Neural progenitor cell (in vitro differentiated cells): ENCODE results near the gene ARID5A. TPM values are rescaled to one million over a fixed set of nuclear protein-coding genes. Genes with fewer than 3 reads are reported as not detected.

Experiments used
- DNase-seq: peaks from one replicate; pipeline ENCODE4 v3.0.0-alpha.2; 2016; ENCODE audit warnings: low spot score
- H2AFZ ChIP-seq: fragments of 200-600 bp; sonication (generic); replicated peaks from 2 replicates; pipeline ENCODE4 v1.6.1; 2016; ENCODE audit warnings: antibody characterized with exemption
- H3F3A ChIP-seq: fragments of 200-600 bp; sonication (generic); 2 replicates; pipeline ENCODE4 v1.6.1; 2016; ENCODE audit warnings: antibody characterized with exemption, low read depth
- H3K27ac ChIP-seq: fragments of 200-600 bp; sonication (generic); 2 replicates; pipeline ENCODE4 v1.5.1; 2016; ENCODE audit warnings: mild to moderate bottlenecking
- H3K27me3 ChIP-seq: fragments of 200-600 bp; sonication (generic); 2 replicates; pipeline ENCODE4 v1.6.1; 2016; ENCODE audit warnings: mild to moderate bottlenecking, moderate library complexity
- H3K36me3 ChIP-seq: fragments of 200-600 bp; sonication (generic); 2 replicates; pipeline ENCODE4 v1.5.1; 2016
- H3K4me1 ChIP-seq: fragments of 200-600 bp; sonication (generic); 2 replicates; pipeline ENCODE4 v1.6.1; 2016; ENCODE audit warnings: mixed run types
- H3K4me2 ChIP-seq: fragments of 200-600 bp; sonication (generic); 2 replicates; pipeline ENCODE4 v1.6.1; 2016
- H3K4me3 ChIP-seq: fragments of 200-600 bp; sonication (generic); 2 replicates; pipeline ENCODE4 v1.5.1; 2016
- H3K79me2 ChIP-seq: fragments of 200-600 bp; sonication (generic); 2 replicates; pipeline ENCODE4 v1.6.1; 2016; ENCODE audit warnings: low read depth
- H3K9ac ChIP-seq: fragments of 200-600 bp; sonication (generic); 2 replicates; pipeline ENCODE4 v1.6.1; 2016
- H3K9me3 ChIP-seq: fragments of 200-600 bp; sonication (generic); 2 replicates; pipeline ENCODE4 v1.5.1; 2016; ENCODE audit warnings: low read depth
- H4K20me1 ChIP-seq: fragments of 200-600 bp; sonication (generic); 2 replicates; pipeline ENCODE4 v1.6.1; 2016; ENCODE audit warnings: low read depth
- H3K27ac Mint-ChIP-seq: 3 replicates; pipeline ENCODE4 v1.8.0; 2021; ENCODE audit warnings: mixed read lengths
- H3K27me3 Mint-ChIP-seq: 2 replicates; pipeline ENCODE4 v1.8.0; 2022; ENCODE audit warnings: low read depth, mild to moderate bottlenecking, inconsistent platforms, moderate library complexity, mixed read lengths; ENCODE audit not compliant: insufficient read depth
- H3K36me3 Mint-ChIP-seq: 3 replicates; pipeline ENCODE4 v1.8.0; 2021; ENCODE audit warnings: mixed read lengths
- H3K4me1 Mint-ChIP-seq: 3 replicates; pipeline ENCODE4 v1.8.0; 2021; ENCODE audit warnings: mixed read lengths
- H3K4me3 Mint-ChIP-seq: 3 replicates; pipeline ENCODE4 v1.8.0; 2021; ENCODE audit warnings: mild to moderate bottlenecking, moderate library complexity, mixed read lengths
- H3K9me3 Mint-ChIP-seq: 3 replicates; pipeline ENCODE4 v1.8.0; 2020; ENCODE audit warnings: mixed read lengths
- EZH2 ChIP-seq: fragments of 200-600 bp; sonication (generic); IDR thresholded peaks from 2 replicates; pipeline ENCODE4 v1.6.1; 2017; ENCODE audit warnings: antibody characterized with exemption, mild to moderate bottlenecking, moderate library complexity
- EZH2phosphoT487 ChIP-seq: fragments of 200-600 bp; sonication (generic); IDR thresholded peaks from 2 replicates; pipeline ENCODE4 v1.6.1; 2017; ENCODE audit warnings: antibody characterized with exemption
- total RNA-seq: library from RNA; depleted of rRNA; stranded (reverse); fragments of >200 nt; gene quantifications from 2 replicates; pipeline ENCODE4 v1.2.3, GENCODE V29; 2015; ENCODE audit warnings: low replicate concordance
- TF ChIP-seq, protein P1 (sequence below): fragments of 200-600 bp; sonication (generic); IDR thresholded peaks from 2 replicates; pipeline ENCODE4 v1.5.1; 2017; ENCODE audit warnings: antibody characterized with exemption, mild to moderate bottlenecking

Gene ARID5A
- total RNA-seq, 1 donor from 2014 or later = 0.75 TPM

- Mint-ChIP-seq H3K27me3 (peaks cover 2% of the 10 kb centered on the region), H3K27ac (no peak overlapping the region), H3K4me1 (no peaks in the 10 kb centered on the region), H3K4me3 (no peak overlapping the region), H3K36me3 (no peaks in the 10 kb centered on the region), H3K9me3 (peaks cover 16% of the 10 kb centered on the region)
- Histone ChIP-seq H3K4me1 (no peaks in the 10 kb centered on the region), H3K4me3 (no peak overlapping the region), H2AFZ (no peak overlapping the region), H4K20me1 (no peaks in the 10 kb centered on the region), H3K27me3 (no peaks in the 10 kb centered on the region), H3K79me2 (no peaks in the 10 kb centered on the region), H3K9me3 (no peaks in the 10 kb centered on the region), H3K27ac (no peak overlapping the region), H3F3A (no peaks in the 10 kb centered on the region), H3K36me3 (no peaks in the 10 kb centered on the region), H3K9ac (no peak overlapping the region), H3K4me2 (no peak overlapping the region)
- no peak for DNase-seq
- TF ChIP-seq, protein P1, sequence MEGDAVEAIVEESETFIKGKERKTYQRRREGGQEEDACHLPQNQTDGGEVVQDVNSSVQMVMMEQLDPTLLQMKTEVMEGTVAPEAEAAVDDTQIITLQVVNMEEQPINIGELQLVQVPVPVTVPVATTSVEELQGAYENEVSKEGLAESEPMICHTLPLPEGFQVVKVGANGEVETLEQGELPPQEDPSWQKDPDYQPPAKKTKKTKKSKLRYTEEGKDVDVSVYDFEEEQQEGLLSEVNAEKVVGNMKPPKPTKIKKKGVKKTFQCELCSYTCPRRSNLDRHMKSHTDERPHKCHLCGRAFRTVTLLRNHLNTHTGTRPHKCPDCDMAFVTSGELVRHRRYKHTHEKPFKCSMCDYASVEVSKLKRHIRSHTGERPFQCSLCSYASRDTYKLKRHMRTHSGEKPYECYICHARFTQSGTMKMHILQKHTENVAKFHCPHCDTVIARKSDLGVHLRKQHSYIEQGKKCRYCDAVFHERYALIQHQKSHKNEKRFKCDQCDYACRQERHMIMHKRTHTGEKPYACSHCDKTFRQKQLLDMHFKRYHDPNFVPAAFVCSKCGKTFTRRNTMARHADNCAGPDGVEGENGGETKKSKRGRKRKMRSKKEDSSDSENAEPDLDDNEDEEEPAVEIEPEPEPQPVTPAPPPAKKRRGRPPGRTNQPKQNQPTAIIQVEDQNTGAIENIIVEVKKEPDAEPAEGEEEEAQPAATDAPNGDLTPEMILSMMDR = no peak
- TF ChIP-seq EZH2phosphoT487 (no peak), EZH2 (no peak)
Observed at GRCh38 chr2:96491860-96492497, 44.6 kb upstream of the ARID5A start.

GRCh38 chr2:96493072-96493471, 43.5 kb upstream of the ARID5A start:
- Histone ChIP-seq H3F3A (no peaks in the 10 kb centered on the region), H3K9me3 (no peaks in the 10 kb centered on the region), H3K4me2 (no peak overlapping the region), H3K27me3 (no peaks in the 10 kb centered on the region), H2AFZ (no peak overlapping the region), H3K4me3 (no peak overlapping the region), H3K79me2 (no peaks in the 10 kb centered on the region), H4K20me1 (no peaks in the 10 kb centered on the region), H3K36me3 (no peaks in the 10 kb centered on the region), H3K9ac (no peak overlapping the region), H3K27ac (no peak overlapping the region), H3K4me1 (no peaks in the 10 kb centered on the region)
- TF ChIP-seq EZH2phosphoT487 (no peak), EZH2 (no peak)
- TF ChIP-seq, protein P1 = no peak
- no peaks in the 10 kb centered on the region for H3K36me3 Mint-ChIP-seq
- no peak overlapping the region for H3K27ac Mint-ChIP-seq
- no peaks in the 10 kb centered on the region for H3K4me1 Mint-ChIP-seq
- peak; percentile 41 for DNase-seq
- no peaks in the 10 kb centered on the region for H3K27me3 Mint-ChIP-seq
- peaks cover 16% of the 10 kb centered on the region for H3K9me3 Mint-ChIP-seq
- H3K4me3 Mint-ChIP-seq = no peak overlapping the region

GRCh38 chr2:96494188-96494587, 42.4 kb upstream of the ARID5A start:
- no peak overlapping the region for H3K27ac ChIP-seq
- Mint-ChIP-seq H3K9me3 (peaks cover 16% of the 10 kb centered on the region), H3K27ac (no peak overlapping the region), H3K36me3 (no peaks in the 10 kb centered on the region), H3K4me1 (no peaks in the 10 kb centered on the region), H3K4me3 (no peak overlapping the region), H3K27me3 (no peaks in the 10 kb centered on the region)
- H3K27me3 ChIP-seq = no peaks in the 10 kb centered on the region
- H3K79me2 ChIP-seq = no peaks in the 10 kb centered on the region
- no peaks in the 10 kb centered on the region for H3F3A ChIP-seq
- no peak overlapping the region for H2AFZ ChIP-seq
- no peaks in the 10 kb centered on the region for H3K4me1 ChIP-seq
- TF ChIP-seq EZH2phosphoT487 (no peak), EZH2 (no peak)
- TF ChIP-seq, protein P1 = no peak
- H3K4me2 ChIP-seq = no peak overlapping the region
- H3K9me3 ChIP-seq = no peaks in the 10 kb centered on the region
- H3K9ac ChIP-seq = no peak overlapping the region
- H3K36me3 ChIP-seq = no peaks in the 10 kb centered on the region
- no peak overlapping the region for H3K4me3 ChIP-seq
- H4K20me1 ChIP-seq = no peaks in the 10 kb centered on the region
- DNase-seq = no peak
